HuH-7 (cell line): ENCODE results near the gene SGK2.

ENCODE experiments used
- DNase-seq: peaks from one replicate; pipeline ENCODE4 v3.0.0; 2011; ENCODE audit warnings: low spot score

SGK2 gene

GRCh38 chr20:43558412-43559146 is at the start of gene SGK2:
Gene SGK2, plus strand, starts transcription at chr20:43559027. Its CDS starts 7,469 bp downstream, at chr20:43566496.
- DNase-seq = peak; percentile 93

GRCh38 chr20:43511879-43512278 is 46.9 kb upstream of the SGK2 start:
- no peak for DNase-seq

GRCh38 chr20:43513372-43513930 is 45.4 kb upstream of the SGK2 start:
- no peak for DNase-seq

GRCh38 chr20:43513931-43514647 is 44.7 kb upstream of the SGK2 start:
- DNase-seq = peak; percentile 98

GRCh38 chr20:43514648-43514999 is 44.2 kb upstream of the SGK2 start:
- no peak for DNase-seq

- DNase-seq = no peak
Measured at GRCh38 chr20:43515628-43516027, 43.2 kb upstream of the SGK2 start.

- no peak for DNase-seq
Measured at GRCh38 chr20:43516251-43516824, 42.5 kb upstream of the SGK2 start.

- DNase-seq = no peak
Measured at GRCh38 chr20:43520074-43520630, 38.7 kb upstream of the SGK2 start.

- DNase-seq = no peak
Measured at GRCh38 chr20:43525021-43525420, 33.8 kb upstream of the SGK2 start.

GRCh38 chr20:43528258-43528875 is 30.5 kb upstream of the SGK2 start:
- no peak for DNase-seq

- no peak for DNase-seq
Measured at GRCh38 chr20:43529051-43529450, 29.8 kb upstream of the SGK2 start.

- no peak for DNase-seq
Measured at GRCh38 chr20:43529457-43530153, 29.2 kb upstream of the SGK2 start.

- DNase-seq = no peak
Measured at GRCh38 chr20:43530321-43531090, 28.3 kb upstream of the SGK2 start.

- DNase-seq = no peak
Measured at GRCh38 chr20:43531091-43531443, 27.8 kb upstream of the SGK2 start.

- no peak for DNase-seq
Measured at GRCh38 chr20:43532416-43533055, 26.3 kb upstream of the SGK2 start.

- no peak for DNase-seq
Measured at GRCh38 chr20:43533060-43533459, 25.8 kb upstream of the SGK2 start.

- no peak for DNase-seq
Measured at GRCh38 chr20:43534016-43534415, 24.8 kb upstream of the SGK2 start.

- DNase-seq = no peak
Measured at GRCh38 chr20:43534791-43535350, 24.0 kb upstream of the SGK2 start.

GRCh38 chr20:43535370-43536004 is 23.3 kb upstream of the SGK2 start:
- no peak for DNase-seq
